Parathyroid adenoma (tissue), 2 donors: ENCODE data around the gene FAM219B.
"Not testable (repeated sequence)": the region's sequence is repeated elsewhere in the genome, so short reads cannot be mapped to it uniquely, and the experiment has no call there.

Experiments
- H2AFZ ChIP-seq: fragments of 300-600 bp; sonication (generic); one replicate; pipeline ENCODE4 v1.7.0; 2017; ENCODE audit warnings: antibody characterized with exemption, mild to moderate bottlenecking
- H3K27ac ChIP-seq: fragments of 300-600 bp; sonication (generic); one replicate; pipeline ENCODE4 v1.7.0; 2017
- H3K27me3 ChIP-seq: fragments of 300-600 bp; sonication (generic); one replicate; pipeline ENCODE4 v1.7.0; 2017; ENCODE audit warnings: low read length; ENCODE audit not compliant: control insufficient read depth, insufficient read depth
- H3K36me3 ChIP-seq: fragments of 300-600 bp; sonication (generic); one replicate; pipeline ENCODE4 v1.7.0; 2017; ENCODE audit warnings: low read length; ENCODE audit not compliant: control insufficient read depth, insufficient read depth
- H3K4me1 ChIP-seq: fragments of 300-600 bp; sonication (generic); one replicate; pipeline ENCODE4 v1.7.0; 2017; ENCODE audit warnings: control low read depth
- H3K4me2 ChIP-seq: fragments of 300-600 bp; sonication (generic); one replicate; pipeline ENCODE4 v1.7.0; 2017; ENCODE audit warnings: low read length
- H3K4me3 ChIP-seq: fragments of 300-600 bp; sonication (generic); one replicate; pipeline ENCODE4 v1.7.0; 2017; ENCODE audit warnings: low read depth, low read length
- H3K79me2 ChIP-seq: fragments of 300-600 bp; sonication (generic); one replicate; pipeline ENCODE4 v1.7.0; 2017; ENCODE audit warnings: control low read depth
- H3K9ac ChIP-seq: fragments of 300-600 bp; sonication (generic); one replicate; pipeline ENCODE4 v1.7.0; 2017; ENCODE audit warnings: mild to moderate bottlenecking
- H3K9me3 ChIP-seq: fragments of 300-600 bp; sonication (generic); one replicate; pipeline ENCODE4 v1.7.0; 2017; ENCODE audit warnings: low read length; ENCODE audit not compliant: control insufficient read depth
- CTCF ChIP-seq: fragments of 300-600 bp; sonication (generic); IDR thresholded peaks from one replicate; pipeline ENCODE4 v1.7.0; 2017; ENCODE audit warnings: antibody characterized with exemption, mild to moderate bottlenecking
- donor health status: primary hyperparathyroidism.

Gene FAM219B

GRCh38 chr15:74933573-74933972, 26.9 kb upstream of the FAM219B start:
- Histone ChIP-seq H3K36me3 (no peaks in the 10 kb centered on the region), H3K4me3 (no peak overlapping the region), H3K4me2 (peak overlapping the region; percentile 8), H3K27ac (no peak overlapping the region), H3K27me3 (no peaks in the 10 kb centered on the region), H3K79me2 (peaks cover 18% of the 10 kb centered on the region), H2AFZ (no peak overlapping the region), H3K9me3 (no peaks in the 10 kb centered on the region), H3K4me1 (no peaks in the 10 kb centered on the region), H3K9ac (no peak overlapping the region)
- TF ChIP-seq CTCF, result no peak

- Histone ChIP-seq H3K4me2 (no peak overlapping the region), H3K9ac (no peak overlapping the region), H3K27me3 (no peaks in the 10 kb centered on the region), H3K9me3 (no peaks in the 10 kb centered on the region), H2AFZ (no peak overlapping the region), H3K36me3 (no peaks in the 10 kb centered on the region), H3K4me1 (no peaks in the 10 kb centered on the region), H3K27ac (no peak overlapping the region), H3K79me2 (peaks cover 10% of the 10 kb centered on the region), H3K4me3 (no peak overlapping the region)
- TF ChIP-seq CTCF, result no peak
Observed at GRCh38 chr15:74928771-74929198, 22.1 kb upstream of the FAM219B start.

GRCh38 chr15:74924525-74924924, 17.9 kb upstream of the FAM219B start:
- Histone ChIP-seq H3K9ac (no peak overlapping the region), H2AFZ (no peak overlapping the region), H3K9me3 (no peaks in the 10 kb centered on the region), H3K79me2 (peaks cover 4% of the 10 kb centered on the region), H3K4me2 (no peak overlapping the region), H3K4me3 (no peak overlapping the region), H3K27me3 (no peaks in the 10 kb centered on the region), H3K36me3 (no peaks in the 10 kb centered on the region), H3K27ac (no peak overlapping the region), H3K4me1 (no peaks in the 10 kb centered on the region)
- TF ChIP-seq CTCF, result no peak

- Histone ChIP-seq H3K27me3 (no peaks in the 10 kb centered on the region), H3K36me3 (no peaks in the 10 kb centered on the region), H3K4me3 (no peak overlapping the region), H3K4me1 (no peaks in the 10 kb centered on the region), H3K9ac (no peak overlapping the region), H3K9me3 (no peaks in the 10 kb centered on the region), H3K79me2 (no peaks in the 10 kb centered on the region), H3K4me2 (no peak overlapping the region), H3K27ac (no peak overlapping the region), H2AFZ (no peak overlapping the region)
- TF ChIP-seq CTCF, result no peak
Observed at GRCh38 chr15:74920456-74920855, 13.8 kb upstream of the FAM219B start.

- no peak overlapping the region for H2AFZ ChIP-seq
- no peaks in the 10 kb centered on the region for H3K27me3 ChIP-seq
- no peak overlapping the region for H3K4me2 ChIP-seq
- H3K79me2 ChIP-seq, result no peaks in the 10 kb centered on the region
- no peak overlapping the region for H3K4me3 ChIP-seq
- H3K9me3 ChIP-seq, result no peaks in the 10 kb centered on the region
- no peak overlapping the region for H3K27ac ChIP-seq
- no peak overlapping the region for H3K9ac ChIP-seq
- TF ChIP-seq CTCF, result no peak
- H3K36me3 ChIP-seq, result no peaks in the 10 kb centered on the region
- H3K4me1 ChIP-seq, result no peaks in the 10 kb centered on the region
Observed at GRCh38 chr15:74917676-74918075, 11.0 kb upstream of the FAM219B start.

- H3K4me3 ChIP-seq, H3K36me3 ChIP-seq, H3K27ac ChIP-seq, H3K79me2 ChIP-seq, H3K4me2 ChIP-seq, H3K9ac ChIP-seq, H2AFZ ChIP-seq, H3K4me1 ChIP-seq, H3K9me3 ChIP-seq, H3K27me3 ChIP-seq: not testable (repeated sequence)
Observed at GRCh38 chr15:74913799-74914198, 7.1 kb upstream of the FAM219B start.
